DMS 273 treated with DMSO at 0.1 percent for 48 hours (cell line): Measurements from ENCODE around the gene CSK.
"Not testable (repeated sequence)": the region's sequence is repeated elsewhere in the genome, so short reads cannot be mapped to it uniquely, and the experiment has no call there.

Source experiments
- DNase-seq: peaks from one replicate; lab custom pipeline; 2025; lab: John Stamatoyannopoulos, UW

CSK gene

DNA sequence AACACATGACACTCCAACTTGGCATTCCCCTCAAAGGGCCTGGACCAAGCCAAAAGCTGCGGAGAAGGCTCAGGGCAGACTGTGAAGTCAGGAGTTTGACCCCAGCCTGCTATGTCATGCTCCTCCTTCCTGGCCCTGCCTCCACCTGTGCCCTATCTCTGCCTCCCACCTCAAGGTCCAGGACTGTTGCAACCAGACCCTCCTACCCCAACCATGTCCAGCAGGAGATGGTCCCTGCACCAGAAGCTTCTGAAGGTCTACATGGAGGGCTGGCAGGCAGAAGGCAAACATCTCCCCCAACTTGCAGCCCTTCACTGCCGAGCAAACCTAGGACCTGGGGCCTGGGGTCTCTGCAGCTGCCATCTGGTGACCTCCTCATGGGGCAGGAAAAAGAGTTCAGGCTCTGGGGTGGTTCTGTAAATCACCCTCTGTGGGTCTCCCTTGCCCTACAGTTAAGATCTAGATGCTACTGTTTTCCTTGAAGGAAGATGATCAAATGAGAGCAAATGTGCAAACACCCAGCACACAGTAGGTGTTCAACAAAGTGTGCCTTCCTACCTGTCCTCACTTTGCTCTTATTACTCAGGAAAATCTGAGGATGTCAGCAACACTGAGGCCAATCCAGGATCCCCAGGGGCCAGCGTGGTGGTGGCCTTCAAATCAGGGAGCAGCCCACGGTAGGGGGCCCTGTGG lies 11.5 kb upstream of the CSK start:
- DNase-seq, result no peak

DNA sequence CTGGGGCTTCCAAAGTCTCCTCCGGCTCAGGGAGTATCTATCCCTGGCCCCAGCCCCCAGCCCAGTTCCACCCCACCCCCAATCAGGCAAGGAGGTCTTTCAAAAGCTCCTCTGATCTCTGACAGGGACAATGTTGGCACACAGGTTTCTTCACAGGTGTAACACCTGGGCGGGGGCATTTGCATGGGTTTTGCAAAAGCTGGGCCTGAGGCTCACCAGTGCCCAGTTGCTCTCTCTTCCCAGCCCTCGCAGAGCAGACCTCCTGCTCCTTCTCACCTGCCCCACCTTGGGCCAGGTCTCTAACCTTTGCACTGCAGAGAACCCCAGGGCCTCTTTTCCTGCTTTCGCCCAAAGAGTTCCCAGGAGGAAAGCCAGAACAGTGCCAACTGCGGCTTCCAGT lies 8.6 kb upstream of the CSK start:
- no peak for DNase-seq

DNA sequence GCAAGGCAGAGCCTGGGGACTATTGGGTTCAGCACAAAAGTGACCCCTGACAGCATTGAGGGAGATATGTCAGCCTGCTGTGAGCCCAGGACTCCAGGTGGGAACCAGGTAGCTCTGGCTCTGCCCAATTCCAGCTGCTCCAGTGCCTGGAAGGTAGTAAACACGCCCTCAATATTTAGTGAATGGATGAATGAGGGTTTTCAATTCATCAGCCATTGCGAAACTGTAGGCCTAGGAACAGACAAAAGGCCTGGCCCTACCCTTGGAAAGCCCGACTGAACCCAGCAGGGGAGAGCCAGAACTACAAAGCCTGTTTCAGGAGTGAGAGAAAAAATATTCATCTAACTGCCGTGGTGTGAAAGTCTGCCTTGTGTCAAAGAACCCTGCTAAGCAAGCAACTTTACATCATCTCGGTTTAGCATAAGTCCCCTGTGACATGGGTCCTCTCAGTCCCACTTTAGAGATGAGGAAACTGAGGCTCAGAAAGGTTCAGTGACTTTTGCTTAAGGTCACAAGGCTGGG lies 8.1 kb upstream of the CSK start:
- no peak for DNase-seq

DNA sequence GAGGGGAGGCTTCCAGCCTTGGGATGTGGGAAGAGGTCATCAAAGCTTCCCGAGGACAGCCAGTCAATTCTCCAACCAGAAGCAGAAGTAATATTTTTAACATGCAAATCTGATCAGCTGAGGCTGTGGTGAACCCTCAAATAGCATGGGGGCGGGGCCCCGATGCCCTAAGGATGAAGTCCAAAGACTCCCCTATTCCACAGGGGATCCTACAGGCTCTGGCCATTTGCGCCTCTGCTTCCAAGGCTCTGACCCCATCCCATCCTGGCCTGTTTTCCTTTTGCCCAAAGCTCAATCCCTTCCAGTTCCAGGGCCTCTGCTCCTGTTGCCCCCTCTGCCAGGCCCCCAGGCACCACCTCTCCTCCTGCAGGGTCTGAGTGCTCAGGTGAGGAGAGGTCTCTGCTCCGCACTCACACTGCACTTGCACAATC lies 6.7 kb upstream of the CSK start:
- DNase-seq, result no peak

DNA sequence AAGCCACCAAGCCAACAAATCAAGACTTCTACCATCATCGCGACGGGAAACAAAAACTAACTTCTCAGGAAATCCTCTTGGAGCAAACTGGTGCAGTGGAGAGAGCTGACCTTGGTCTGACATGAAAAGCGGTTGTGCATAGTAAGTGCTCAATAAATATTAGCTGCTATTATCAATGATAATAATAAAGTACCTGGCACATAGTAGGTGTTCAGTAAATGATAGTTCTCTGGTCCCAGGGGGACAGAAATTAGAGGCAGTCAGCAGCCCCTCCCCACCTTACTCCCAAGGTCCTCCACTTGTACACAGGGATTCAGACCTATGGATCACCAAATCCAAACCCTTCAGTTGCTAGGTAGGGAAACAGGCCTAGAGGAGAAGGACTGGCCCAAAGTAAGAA lies 6.0 kb upstream of the CSK start:
- DNase-seq, result no peak

DNA sequence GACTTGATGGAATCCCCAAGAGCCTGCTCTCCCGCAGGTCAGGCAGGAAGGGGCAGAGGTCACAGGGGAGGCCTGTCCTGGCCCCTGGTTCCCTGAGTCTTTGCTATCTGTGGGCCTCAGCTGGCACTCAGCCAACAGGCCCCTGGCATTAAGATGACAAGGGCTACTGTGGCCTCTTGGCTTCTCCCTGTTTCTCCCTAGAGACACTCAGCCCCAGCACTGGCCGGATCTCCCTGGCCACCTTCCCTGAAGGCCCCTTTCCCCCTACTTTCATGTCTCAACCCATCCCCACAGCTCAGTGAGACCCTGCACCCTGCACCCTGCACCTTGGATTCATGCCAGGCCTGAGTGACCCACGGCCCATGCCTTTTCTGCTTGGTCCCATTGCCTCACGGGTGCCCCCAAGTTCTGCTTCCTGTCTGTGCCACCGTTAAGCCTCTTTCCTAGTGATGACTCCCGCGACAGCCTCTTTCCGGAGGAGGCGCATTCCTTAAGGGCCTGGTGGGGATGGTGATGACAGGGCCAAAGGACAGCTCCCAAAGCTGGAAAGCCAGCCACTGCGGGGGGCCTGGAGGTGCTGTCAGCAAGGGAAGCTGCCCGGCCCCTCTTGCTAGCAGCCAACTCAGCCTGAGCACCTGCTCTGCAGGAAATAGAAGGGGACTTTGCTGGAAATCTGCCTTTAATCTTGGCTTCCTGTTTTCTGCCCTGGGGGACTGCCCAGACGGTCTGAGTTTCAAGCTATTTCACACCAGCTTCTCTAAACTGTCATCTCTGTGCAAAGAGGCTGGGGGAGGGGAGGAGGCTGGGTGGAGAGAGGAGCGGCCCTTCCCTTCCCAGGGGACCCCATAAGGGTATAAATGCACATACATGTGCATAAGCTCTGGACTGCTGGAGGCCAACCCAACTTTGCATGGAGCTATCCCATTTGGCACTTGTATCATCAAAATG lies 4.8 kb upstream of the CSK start:
- no peak for DNase-seq

DNA sequence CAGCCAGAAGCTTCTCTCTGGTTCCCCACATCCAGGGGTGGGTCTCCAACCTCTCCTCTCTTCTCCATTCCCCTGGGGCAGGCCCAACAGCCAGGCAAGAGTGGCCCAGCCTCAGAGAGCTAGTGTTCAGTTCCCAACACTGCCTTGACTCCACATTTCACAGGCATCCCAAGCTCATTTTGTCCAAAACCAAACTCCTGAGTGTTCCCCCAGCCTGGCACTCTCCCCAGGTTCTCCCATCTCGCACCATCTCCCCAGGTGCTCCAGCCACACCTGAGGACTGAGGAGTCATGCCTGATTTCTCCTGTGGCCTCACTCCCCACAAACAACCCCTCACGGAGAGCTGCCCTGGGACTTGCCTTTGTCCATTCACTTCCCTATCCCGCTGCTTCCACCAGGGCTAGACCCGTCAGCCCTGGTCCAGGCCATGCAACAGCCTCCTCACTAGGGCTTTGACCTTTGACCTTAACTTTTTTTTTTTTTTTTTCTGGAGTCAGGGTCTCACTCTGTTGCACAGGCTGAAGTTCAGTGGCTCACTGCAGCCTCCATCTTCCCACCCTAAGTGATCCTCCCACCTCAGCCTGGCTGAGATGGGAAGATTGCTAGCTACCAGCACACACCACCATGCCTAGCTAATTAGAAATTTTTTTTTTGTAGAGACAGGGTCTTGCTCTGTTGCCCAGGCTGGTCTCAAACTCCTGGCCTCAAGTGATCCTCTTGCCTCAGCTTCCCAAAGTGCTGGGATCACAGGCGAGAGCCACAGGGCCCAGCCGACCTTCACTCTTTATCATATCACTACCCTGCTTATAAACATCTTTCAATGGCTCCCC lies 3.9 kb upstream of the CSK start:
- no peak for DNase-seq

DNA sequence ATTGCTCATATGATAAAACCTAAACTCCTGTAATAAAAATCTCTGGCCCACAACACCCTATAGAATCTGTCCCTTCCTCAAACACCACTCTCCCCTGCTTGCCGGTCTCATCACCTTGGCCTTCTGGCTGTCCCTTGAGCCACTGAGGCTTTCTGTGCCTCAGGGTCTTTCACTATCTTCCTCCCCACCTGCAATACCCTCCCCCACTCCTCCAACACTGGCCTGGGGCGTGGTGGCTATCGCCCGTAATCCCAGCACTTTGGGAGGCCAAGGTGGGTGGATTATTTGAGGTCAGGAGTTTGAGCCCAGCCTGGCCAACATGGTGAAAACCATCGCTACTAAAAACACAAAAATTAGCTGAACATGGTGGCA lies 3.3 kb upstream of the CSK start:
- DNase-seq, result no peak

DNA sequence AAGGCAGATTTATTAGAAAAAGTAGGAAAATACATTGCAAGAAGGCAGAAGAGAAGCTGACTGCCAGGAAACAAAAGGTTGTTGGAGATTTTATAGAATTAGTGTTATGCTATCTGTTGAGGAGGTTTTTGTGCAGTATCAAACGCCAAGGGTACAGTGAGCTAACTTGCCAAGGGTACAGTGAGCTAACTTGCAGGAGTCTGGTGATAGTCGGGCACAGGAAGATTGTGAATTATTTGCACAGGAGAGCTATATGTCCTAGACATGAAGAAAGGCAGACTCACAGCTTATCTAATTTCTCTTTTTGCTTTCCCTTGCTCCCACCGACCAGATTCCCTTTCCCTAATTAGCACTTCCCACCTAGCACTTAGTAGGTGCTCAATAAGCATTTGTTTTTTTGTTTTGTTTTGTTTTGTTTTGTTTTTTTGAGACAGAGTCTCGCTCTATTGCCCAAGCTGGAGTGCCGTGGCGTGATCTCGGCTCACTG lies 2.7 kb upstream of the CSK start:
- no peak for DNase-seq

DNA sequence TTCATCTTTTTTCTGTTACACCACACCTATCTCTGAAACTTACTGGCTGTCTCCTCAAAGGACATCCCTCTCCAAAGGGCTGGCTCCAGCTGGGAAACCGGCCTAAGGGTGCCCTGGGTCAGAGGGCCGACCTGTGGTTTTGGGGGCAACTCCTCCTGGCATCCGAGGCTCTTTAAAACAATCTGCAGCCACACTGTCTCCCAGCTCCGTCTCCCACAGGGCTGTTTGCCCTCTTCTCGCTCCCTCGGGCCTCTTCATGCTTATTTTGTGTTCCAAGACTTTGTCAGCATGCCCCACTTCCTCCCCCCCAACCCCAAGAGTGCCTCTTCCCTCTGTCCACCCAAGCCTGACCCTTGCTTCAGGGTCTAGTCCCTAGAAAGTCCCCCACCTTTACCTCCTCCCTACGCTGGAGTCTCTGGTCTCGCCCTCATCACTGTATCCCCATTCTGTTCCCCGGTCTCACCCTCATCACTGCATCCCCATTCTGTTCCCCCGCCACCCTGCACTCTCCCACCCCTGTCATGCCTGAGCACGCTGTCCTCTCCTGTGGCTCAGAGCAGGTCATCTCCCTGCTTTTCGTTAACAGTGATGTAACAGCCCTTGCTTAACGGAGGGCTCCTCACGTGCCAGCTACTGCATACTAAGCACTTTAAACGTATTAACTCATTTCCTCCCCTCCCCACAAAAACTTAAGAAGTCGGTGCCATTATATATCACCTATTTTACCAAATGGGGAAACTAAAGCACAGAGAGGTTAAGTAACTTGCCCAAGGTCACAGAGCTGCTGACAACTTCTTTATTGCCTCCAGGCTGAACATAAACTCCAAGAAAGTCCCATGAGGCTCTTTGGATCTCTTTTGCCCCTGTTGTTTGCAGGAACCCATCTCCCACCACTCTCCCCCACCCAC lies 1.1 kb upstream of the CSK start:
- DNase-seq, result no peak

DNA sequence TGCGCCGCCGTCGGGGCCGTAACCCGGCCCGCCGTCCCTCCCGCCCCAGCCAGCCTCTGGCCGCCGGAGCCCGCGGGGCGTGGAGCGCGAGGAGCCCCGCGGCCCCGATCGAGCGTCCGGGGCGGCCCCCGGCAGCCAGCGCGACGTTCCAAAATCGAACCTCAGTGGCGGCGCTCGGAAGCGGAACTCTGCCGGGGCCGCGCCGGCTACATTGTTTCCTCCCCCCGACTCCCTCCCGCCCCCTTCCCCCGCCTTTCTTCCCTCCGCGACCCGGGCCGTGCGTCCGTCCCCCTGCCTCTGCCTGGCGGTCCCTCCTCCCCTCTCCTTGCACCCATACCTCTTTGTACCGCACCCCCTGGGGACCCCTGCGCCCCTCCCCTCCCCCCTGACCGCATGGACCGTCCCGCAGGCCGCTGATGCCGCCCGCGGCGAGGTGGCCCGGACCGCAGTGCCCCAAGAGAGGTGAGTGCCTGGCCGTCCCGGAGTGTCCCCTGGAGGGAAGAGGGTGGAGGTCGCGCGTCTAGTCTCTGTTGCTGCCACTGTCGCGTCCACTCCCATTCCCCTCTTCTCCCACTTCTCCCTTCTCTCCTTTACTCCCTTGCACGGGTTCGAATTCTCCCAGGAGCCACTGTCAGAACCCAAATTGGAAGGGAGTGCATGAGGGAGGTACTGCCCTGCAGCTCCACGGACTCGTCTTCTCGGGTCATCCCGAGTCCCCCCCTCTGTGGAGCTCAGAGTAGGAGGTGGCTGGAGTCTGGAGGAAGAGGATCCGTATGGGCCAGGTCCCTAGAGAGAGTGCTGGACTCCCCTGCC lies 585 bp downstream of the CSK start:
- DNase-seq, result no peak

DNA sequence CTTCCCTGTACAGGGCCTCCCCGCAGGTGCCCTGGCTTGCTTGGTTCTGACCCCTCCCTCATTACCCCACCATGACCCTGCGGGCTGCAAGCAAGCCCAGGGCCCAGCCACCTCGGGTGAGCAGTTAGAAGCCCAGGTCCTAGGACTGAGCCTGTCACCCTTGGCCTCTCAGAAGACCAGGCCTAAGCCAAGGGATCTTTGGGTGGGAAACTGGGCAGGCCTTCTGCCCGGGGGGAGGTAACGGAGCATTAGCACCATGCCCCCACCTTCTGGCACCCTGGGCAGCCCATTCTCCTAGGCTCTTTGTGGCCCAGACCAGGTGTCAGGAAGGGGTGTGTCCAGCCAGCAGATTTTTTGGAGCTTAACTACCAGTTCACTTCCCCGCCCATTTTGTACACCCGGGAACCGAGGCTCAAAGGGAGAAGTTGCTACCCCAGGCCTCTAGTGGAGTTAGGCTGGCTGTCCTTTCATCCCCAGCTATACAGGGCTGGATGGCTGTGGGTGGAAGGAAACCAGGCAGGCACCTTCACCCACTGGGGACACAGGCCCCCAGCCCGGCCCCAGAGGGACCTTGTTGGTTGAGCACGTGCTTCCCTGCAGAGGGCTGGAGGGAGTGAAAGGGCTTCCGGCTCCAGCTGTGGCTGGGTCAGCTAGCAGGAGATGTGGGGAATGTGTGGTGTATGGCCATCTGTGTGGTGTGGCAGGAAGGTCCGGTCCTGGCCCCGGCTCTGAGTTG lies 1.4 kb downstream of the CSK start:
- DNase-seq, result no peak

DNA sequence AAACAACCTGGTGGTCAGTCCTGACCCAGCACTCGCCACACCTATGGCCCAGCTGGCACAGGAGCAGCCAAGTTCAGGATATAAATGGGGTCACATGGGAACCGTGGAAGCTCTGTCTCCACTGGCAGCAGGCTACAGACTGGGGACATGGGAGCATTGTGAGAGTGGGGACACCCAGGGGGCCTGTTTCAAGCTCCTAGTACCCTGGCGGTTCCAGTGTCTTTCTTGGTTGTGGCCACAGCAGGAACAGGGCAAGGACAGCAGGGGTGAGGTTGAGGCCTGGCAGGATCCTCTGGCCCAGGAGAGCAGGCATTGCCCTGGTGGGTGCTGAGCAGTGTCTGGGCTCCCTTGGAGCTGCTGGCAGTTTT lies 1.9 kb downstream of the CSK start:
- no peak for DNase-seq

DNA sequence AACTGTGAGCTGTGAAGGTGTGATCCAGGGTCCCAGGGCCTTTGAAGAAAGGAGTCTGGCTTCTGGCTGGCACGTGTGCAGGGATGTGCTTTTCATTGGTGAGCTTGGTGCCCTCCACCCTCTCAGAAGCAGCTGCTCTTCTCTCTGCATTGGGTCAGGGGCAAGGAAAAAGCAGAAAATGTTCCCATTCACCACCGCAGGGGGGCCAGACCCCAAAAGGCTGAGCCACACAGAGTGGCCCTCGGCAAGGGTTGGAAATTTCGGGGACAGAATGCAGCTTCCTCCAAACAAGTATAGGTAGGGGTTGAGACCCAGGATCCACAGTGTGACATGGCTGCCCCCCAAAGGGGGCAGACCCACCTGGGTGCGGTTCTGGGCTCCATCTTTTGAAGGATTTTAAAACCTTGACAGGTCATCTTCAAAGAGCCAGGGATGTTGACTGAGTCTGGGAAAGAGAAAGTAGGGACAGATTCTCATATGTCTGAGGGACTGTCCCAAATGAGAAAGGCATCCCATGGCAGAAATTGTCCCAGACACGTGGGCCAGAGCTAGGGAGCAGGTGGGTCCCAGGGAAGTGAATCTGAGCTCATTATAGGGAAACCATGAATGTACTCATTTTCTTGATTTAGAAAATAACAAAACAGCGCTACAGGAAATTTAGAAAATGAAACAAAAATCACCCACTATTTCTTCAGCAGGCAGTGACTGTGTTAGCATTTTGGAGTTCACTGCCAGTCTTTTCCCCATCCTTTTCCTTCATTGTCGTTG lies 2.7 kb downstream of the CSK start:
- no peak for DNase-seq

DNA sequence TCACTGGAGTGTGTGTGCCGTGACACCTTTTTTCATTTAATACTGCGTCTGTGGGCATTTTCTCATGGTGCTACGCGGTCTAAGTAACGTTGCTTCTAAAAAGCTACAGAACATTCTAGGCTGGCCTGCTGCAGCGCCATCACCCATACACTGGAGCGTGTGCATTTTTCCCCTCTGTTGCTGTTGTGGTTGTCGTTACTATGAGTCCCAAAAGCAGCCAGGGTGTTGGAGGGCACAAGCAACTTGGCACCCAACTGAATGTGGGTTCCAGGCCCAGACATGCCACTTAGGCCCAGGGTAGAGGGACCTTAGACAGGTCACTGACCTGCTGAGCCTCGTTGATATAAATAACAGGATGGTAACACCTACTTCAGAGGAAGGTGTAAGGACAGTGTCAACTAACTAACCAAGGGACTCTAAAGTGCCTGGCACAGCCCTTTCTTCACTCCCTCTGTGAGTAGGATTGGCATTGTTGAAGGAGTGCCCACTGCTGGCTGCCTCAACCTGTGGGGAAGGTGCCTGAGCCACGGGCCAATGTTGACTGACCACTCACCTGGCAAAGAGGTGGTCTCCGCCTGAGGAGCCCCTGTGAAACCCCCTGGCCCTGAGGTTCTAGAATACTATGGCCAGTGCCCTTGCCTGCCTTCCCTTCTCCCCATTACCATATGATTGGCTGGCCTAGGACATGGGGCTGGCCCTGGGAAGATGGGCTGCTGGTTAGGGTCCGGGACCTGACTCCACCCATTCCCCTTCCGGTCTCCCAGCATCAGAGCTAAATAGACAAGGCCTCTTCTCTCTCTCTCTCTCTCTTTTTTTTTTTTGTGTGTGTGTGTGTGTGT lies 3.5 kb downstream of the CSK start:
- no peak for DNase-seq

DNA sequence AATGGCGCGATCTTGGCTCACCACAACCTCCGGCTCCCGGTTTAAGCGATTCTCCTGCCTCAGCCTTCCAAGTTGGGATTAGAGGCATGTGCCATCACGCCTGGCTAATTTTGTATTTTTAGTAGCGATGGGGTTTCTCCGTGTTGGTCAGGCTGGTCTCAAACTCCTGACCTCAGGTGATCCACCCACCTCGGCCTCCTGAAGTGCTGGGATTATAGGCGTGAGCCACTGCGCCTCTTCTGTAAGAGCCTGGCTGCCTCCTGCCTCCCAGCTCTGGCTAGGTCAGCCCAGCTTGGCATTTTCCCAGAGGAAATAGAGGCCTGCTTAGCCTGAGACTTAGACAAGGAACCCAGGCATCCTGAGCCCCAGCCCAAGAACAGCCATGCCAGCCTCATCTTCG lies 4.2 kb downstream of the CSK start:
- not testable (repeated sequence) for DNase-seq

DNA sequence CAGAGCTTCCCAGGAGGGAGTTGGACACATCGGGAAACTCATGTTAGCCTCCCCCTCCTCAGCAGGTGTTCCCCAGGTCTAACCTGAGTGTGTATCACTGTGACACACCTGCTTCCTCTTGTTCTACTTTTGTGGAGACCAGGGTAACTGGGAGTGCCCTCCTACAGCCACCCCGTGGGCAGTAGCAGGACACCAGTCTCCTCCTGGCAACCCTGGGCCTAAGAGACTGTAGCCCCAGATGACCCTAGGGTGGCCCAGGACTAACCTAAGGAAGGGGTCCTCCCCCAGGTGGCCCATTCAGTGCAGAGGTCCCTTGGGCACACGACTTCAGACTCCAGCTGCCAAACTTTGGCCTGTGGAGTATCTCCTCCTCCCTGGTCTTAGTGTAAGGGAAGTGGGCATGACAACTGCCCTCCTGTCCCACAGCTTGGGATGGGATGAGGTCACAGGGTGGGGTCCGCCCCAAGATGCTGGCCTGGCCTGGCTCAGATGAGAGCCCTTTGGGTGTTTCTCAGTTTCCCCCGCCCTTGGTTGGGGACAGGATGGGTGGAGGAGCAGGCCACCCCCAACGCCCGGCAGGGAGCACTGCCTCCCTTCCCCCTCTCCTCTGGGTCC lies 4.8 kb downstream of the CSK start:
- DNase-seq, result no peak
